Measurements from ENCODE around the gene ANXA2R. TPM values are rescaled to one million over a fixed set of nuclear protein-coding genes. Genes with fewer than 3 reads are reported as not detected.
"Not testable (repeated sequence)": the region's sequence is repeated elsewhere in the genome, so short reads cannot be mapped to it uniquely, and the experiment has no call there.

ANXA2R gene, protein sequence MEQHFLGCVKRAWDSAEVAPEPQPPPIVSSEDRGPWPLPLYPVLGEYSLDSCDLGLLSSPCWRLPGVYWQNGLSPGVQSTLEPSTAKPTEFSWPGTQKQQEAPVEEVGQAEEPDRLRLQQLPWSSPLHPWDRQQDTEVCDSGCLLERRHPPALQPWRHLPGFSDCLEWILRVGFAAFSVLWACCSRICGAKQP
- 1.0 and 1.2 TPM in 2 replicates for total RNA-seq
- long read RNA-seq, result 0 reads

- DNase-seq (ENCODE audit: low read depth, low spot score), result peak; percentile 82
- peaks cover 44% of the 10 kb centered on the region for H3K4me1 Mint-ChIP-seq
- no peaks in the 10 kb centered on the region for H3K36me3 Mint-ChIP-seq (ENCODE audit: low read depth)
- peak; percentile 82 for TF ChIP-seq CTCF (conservative IDR thresholded peaks at IDR 0.05)
- H3K27me3 Mint-ChIP-seq (ENCODE audit: low read depth), result peaks cover 91% of the 10 kb centered on the region
- H3K4me3 Mint-ChIP-seq, result peak within 1 kb of the TSS; percentile 87
- peak within 1 kb of the TSS; percentile 64 for H3K27ac Mint-ChIP-seq (ENCODE audit: unreplicated experiment)
- H3K9me3 Mint-ChIP-seq, result no peaks in the 10 kb centered on the region
Observed at GRCh38 chr5:43040287-43041098, at the start of gene ANXA2R. Gene ANXA2R (minus strand): TSS chr5:43040319. CDS start chr5:43040046, 273 bp downstream.

- not testable (repeated sequence) for H3K27ac Mint-ChIP-seq (ENCODE audit: unreplicated experiment)
Observed at GRCh38 chr5:43086118-43086908, 46.2 kb upstream of the ANXA2R start.

DNA sequence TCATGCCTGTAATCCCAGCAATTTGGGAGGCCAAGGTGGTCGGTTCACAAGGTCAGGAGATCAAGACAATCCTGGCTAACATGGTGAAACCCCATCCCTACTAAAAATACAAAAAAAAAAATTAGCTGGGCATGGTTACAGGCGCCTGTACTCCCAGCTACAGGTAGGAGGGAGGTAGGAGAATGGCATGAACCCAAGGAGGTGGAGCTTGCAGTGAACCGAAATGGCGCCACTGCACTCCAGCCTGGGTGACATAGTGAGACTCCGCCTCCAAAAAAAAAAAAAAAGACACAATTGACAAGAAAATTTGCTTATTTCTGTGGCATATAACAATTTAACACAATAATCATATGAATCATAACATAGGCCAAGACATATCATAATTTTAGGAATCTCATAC lies 45.3 kb upstream of the ANXA2R start:
- Mint-ChIP-seq H3K27ac (ENCODE audit: unreplicated experiment) (no peak overlapping the region), H3K4me1 (no peaks in the 10 kb centered on the region), H3K27me3 (ENCODE audit: low read depth) (no peaks in the 10 kb centered on the region), H3K36me3 (ENCODE audit: low read depth) (peaks cover 20% of the 10 kb centered on the region), H3K4me3 (no peak overlapping the region), H3K9me3 (peaks cover 3% of the 10 kb centered on the region)
- TF ChIP-seq CTCF (conservative IDR thresholded peaks at IDR 0.05), result no peak
- DNase-seq (ENCODE audit: low read depth, low spot score), result no peak

More at GRCh38 chr5:43086118-43086908, 46.2 kb upstream of the ANXA2R start:
- H3K9me3 Mint-ChIP-seq; DNase-seq (ENCODE audit: low read depth, low spot score); H3K4me3 Mint-ChIP-seq; H3K4me1 Mint-ChIP-seq; H3K27me3 Mint-ChIP-seq (ENCODE audit: low read depth): not testable (repeated sequence)
- H3K36me3 Mint-ChIP-seq (ENCODE audit: low read depth), result peaks cover 15% of the 10 kb centered on the region

GRCh38 chr5:43084468-43084867 lies 44.3 kb upstream of the ANXA2R start:
- not testable (repeated sequence) for H3K4me3 Mint-ChIP-seq; H3K27ac Mint-ChIP-seq (ENCODE audit: unreplicated experiment); DNase-seq (ENCODE audit: low read depth, low spot score); H3K9me3 Mint-ChIP-seq; H3K27me3 Mint-ChIP-seq (ENCODE audit: low read depth); H3K4me1 Mint-ChIP-seq
- peaks cover 20% of the 10 kb centered on the region for H3K36me3 Mint-ChIP-seq (ENCODE audit: low read depth)

DNA sequence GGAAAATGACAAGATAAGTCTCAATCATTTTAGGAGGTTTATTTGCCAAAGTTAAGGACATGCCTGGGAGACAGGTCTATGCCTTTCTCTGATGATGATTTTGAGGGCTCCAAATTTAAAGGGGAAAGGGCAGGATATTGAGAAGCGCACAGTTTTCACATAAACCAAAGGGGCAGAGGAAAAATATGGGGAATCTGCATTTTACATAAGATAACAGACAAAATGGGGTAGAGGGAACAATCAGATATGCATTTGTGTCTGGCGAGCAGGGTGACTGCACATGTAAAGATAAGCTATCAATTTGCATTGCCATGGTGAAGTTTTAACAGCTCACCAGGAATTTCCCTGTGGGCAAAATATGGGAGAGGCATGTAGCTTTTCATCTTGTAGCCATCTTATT lies 41.2 kb upstream of the ANXA2R start:
- H3K27ac Mint-ChIP-seq (ENCODE audit: unreplicated experiment); H3K4me3 Mint-ChIP-seq; DNase-seq (ENCODE audit: low read depth, low spot score); H3K27me3 Mint-ChIP-seq (ENCODE audit: low read depth); H3K4me1 Mint-ChIP-seq; H3K9me3 Mint-ChIP-seq: not testable (repeated sequence)
- H3K36me3 Mint-ChIP-seq (ENCODE audit: low read depth), result peaks cover 32% of the 10 kb centered on the region

- H3K27me3 Mint-ChIP-seq (ENCODE audit: low read depth), result no peaks in the 10 kb centered on the region
- no peak for TF ChIP-seq CTCF (conservative IDR thresholded peaks at IDR 0.05)
- H3K4me1 Mint-ChIP-seq, result peaks cover under 1% of the 10 kb centered on the region
- no peak for DNase-seq (ENCODE audit: low read depth, low spot score)
- H3K27ac Mint-ChIP-seq (ENCODE audit: unreplicated experiment), result no peak overlapping the region
- H3K36me3 Mint-ChIP-seq (ENCODE audit: low read depth), result peaks cover 39% of the 10 kb centered on the region
- no peaks in the 10 kb centered on the region for H3K9me3 Mint-ChIP-seq
- H3K4me3 Mint-ChIP-seq, result no peak overlapping the region
Observed at GRCh38 chr5:43078956-43079355, 38.8 kb upstream of the ANXA2R start.

DNA sequence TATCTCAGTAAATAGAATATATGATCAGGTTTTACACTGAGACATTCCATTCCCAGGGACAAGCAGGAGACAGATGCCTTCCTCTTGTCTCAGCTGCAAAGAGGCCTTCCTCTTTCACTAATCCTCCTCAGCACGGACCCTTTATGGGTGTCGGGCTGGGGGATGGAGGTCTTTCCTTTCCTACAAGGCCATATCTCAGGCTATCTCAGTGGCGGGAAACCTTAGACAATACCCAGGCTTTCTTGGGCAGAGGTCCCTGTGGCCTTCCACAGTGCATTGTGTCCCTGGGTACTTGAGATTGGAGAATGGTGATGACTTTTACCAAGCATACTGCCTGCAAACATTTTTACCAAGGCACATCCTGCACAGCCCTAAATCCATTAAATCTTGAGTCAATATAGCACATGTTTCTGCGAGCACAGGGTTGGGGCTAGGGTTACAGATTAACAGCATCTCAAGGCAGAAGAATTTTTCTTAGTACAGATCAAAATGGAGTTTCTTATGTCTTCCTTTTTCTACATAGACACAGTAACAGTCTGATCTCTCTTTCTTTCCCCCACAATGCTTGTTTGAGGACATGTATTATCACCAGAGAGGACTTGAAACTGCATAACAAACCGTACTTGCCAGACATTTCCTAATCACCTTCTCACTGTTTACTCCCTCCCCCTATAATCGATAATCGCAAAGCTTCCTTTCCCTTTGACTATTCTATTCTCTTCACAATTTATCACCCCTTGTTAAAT lies 37.5 kb upstream of the ANXA2R start:
- not testable (repeated sequence) for H3K9me3 Mint-ChIP-seq; H3K4me1 Mint-ChIP-seq; H3K4me3 Mint-ChIP-seq; H3K27me3 Mint-ChIP-seq (ENCODE audit: low read depth); DNase-seq (ENCODE audit: low read depth, low spot score)
- peaks cover 46% of the 10 kb centered on the region for H3K36me3 Mint-ChIP-seq (ENCODE audit: low read depth)
- H3K27ac Mint-ChIP-seq (ENCODE audit: unreplicated experiment), result peak overlapping the region; percentile 63
